Astrocyte (in vitro differentiated cells and primary cell): Measurements from ENCODE around the gene VARS2.

ENCODE experiments used
- CTCF ChIP-seq: IDR thresholded peaks from 2 replicates; pipeline ENCODE4 v1.5.1; 2011; ENCODE audit warnings: low read depth, mild to moderate bottlenecking, inconsistent platforms, low read length, moderate library complexity; ENCODE audit not compliant: insufficient read depth
- EZH2 ChIP-seq: IDR thresholded peaks from 2 replicates; pipeline ENCODE4 v1.6.1; 2012; ENCODE audit warnings: mild to moderate bottlenecking, low read length, inconsistent platforms; ENCODE audit not compliant: insufficient read depth

- no peak for TF ChIP-seq CTCF
- TF ChIP-seq EZH2 = no peak
Observed at GRCh38 chr6:30939473-30939872, 25.4 kb downstream of the VARS2 start.
